GM19099 (cell line): ENCODE results near the gene XRCC1.
A peak's percentile ranks its signal among the peaks of the same experiment; 100 is the strongest.

Experiments
- POLR2A ChIP-seq: IDR thresholded peaks from 3 replicates; pipeline ENCODE4 v1.6.1; 2011; ENCODE audit warnings: low read depth; ENCODE audit not compliant: insufficient read length; ENCODE audit errors: extremely low read depth

XRCC1 gene

GRCh38 chr19:43609872-43610271 is 34.5 kb upstream of the XRCC1 start:
- no peak for TF ChIP-seq POLR2A

DNA sequence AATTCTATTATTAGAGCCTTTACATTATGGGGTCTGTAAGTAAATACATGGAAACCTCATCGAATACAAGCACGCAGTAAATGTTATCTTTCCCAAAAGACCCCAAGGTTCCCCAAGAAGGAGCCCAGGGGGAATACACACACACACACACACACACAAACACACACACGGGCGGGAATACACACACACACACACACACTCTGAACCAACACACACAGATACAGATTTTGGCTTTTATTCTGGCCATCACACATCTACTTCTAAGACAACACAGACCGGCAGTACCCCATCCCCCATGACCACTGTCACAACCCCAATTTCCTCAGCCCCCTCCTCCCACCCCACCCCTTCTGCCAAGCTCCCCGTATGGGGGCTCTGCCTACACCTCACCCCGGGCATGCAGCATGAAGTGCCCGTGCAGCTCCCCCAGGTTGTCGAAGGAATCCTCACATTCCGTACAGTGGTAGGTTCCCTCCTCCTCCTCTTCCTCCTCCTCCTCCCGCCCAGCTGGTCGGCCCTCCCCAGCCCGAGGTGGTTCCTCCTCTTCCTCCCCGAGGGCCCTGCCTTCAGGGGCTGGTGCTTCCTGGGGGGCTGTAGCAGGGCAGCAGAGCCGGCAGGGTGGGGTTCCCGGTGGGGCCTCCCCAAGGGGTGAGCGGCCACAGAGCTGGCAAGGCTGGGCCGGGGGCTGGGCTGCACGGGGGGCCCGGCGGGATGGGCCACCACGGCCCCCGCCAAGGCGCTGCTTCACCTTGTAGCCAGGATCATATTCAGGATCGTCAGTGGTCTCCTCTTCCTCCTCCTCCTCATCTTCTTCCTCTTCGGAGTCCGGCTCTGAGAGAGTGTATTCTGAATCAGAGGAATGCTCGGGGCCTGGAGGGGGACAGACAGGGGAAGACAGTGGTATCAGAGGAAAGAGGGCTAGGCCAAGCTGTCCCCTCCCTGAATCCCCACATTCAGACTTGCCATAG is 32.2 kb upstream of the XRCC1 start:
- no peak for TF ChIP-seq POLR2A

- no peak for TF ChIP-seq POLR2A
These were observed 31.4 kb upstream of the XRCC1 start for GRCh38 chr19:43606569-43607229.

DNA sequence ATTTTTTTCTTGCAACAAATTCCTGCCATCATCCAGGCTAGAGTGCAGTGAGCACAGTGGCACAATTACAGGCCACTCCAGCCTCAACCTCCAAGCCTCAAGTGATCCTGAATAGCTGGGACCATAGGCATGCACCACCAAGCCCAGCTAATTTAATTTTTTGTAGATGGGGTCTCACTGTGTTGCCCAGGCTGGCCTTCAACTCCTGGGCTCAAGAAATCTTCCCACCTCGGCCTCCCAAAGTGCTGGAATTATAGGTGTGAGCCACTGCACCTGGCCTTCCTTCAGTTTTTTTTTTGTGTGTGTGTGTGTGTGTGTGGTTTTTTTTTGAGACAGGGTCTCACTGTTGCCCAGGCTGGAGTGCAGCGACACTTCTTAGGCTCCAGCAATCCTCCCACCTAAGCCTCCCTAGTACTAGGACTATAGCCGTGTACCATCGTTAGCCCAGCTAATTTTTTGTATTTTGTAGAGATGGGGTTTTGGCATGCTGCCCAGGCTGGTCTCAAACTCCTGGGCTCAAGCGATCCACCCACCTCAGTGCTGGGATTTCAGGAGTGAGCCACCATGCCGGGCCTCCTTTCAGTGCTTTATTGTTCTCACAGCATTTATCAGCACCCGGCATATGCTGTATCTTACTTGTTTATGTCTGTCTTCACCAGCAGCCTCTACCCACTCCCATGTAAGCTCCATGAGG is 30.7 kb upstream of the XRCC1 start:
- no peak for TF ChIP-seq POLR2A

DNA sequence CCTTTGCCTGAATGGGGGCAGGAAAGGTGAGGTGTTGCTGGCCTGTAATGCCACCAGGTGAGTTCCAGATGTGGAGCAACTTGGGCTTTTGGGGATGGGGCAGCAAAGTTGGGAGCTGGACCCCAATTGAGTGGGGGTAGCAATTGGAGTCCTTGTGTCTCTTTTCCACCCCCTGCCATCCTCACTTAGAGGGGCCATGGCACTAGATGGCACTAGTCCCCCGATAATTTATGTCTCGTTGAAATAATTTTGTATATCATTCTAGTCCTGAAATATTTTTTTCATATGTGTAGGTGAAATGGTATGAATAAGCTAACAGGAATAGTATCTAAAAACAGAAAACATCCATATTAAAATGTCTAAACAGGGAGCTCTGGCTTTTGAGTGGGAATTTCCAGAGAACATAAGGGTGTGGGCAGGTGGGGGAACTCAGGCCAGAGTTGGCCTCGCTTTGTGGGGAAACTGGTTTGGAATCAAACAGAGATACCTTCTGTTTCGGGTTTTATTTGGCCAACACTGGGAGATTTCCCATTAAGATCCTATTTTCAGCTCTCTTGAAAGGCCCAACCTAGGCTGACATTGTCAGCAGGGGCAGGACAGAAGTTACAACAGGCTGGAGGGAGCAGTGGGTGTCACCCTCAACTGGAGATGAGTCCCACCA is 24.4 kb upstream of the XRCC1 start:
- TF ChIP-seq POLR2A: no peak

- TF ChIP-seq POLR2A: no peak
These were observed 23.3 kb upstream of the XRCC1 start for GRCh38 chr19:43598445-43599240.

GRCh38 chr19:43597876-43598275 is 22.5 kb upstream of the XRCC1 start:
- no peak for TF ChIP-seq POLR2A

GRCh38 chr19:43596842-43597461 is 21.6 kb upstream of the XRCC1 start:
- TF ChIP-seq POLR2A: no peak

DNA sequence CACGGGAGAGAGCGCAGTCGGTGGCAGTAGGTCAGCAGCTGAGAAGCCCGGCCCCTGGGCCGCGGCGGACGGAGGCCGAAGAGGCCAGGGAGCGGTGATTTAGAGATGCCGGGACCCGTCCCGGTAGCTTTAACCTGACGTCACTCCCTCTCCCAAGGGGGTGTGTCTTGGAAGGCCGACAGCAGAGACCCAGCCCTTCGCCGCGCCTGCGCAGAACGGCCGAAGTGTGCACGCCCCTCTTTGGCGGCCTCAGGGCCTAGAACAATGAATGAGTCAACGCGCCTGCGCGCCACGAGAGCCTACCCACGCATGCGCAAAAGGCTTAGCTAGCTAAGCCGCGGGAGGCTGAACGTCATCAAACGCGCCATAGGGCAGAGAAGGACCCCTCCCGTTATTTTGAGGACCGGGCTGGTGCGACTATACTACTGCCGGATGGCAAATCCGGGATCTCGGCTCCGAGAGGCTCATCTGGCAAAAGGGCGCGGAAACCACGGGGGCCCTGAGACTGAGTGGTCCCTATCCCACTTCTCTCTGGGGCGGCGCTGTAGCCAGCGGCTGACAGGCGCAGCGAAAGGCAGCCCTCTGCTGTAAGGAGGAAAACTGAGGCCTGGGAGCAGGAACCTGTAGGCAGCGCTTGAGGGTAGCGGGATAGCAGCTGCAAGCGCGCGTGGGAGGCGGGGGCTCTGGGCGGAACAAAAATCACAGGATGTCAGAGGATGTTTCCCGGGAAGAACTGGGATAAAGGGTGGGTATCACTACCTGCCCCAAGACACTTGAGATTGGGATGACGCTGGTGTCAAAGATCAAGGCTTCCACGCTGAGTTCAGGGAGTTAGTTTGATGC is 20.9 kb upstream of the XRCC1 start, which contains the start of the genes IRGQ and ZNF576:
Gene IRGQ, minus strand, starts transcription at position 136 of the 843 bp plus-strand sequence. CDS start 796 bp downstream, outside the sequence.
Gene ZNF576, plus strand, starts transcription at position 597 of the 843 bp plus-strand sequence. CDS start 514 bp downstream, outside the sequence.
- TF ChIP-seq POLR2A: peak; percentile 72

- no peak for TF ChIP-seq POLR2A
These were observed 20.3 kb upstream of the XRCC1 start for GRCh38 chr19:43595605-43595998.

- TF ChIP-seq POLR2A: peak; percentile 27
These were observed 19.6 kb upstream of the XRCC1 start for GRCh38 chr19:43594710-43595604.
